ENCODE measurements around the gene MON2. TPM values are rescaled to one million over a fixed set of nuclear protein-coding genes. Genes with fewer than 3 reads are reported as not detected.

MON2 gene
- total RNA-seq, 1 experiment from 2014 or later: 30.1 TPM

- POLR2A ChIA-PET: no interaction called here
- in situ Hi-C loops (cut with HindIII; ENCODE audit: low pct_unique_long_range_greater_than_20kb, low sequenced_read_pairs): no loop called here
Measured at GRCh38 chr12:62530596-62530995, 64.0 kb downstream of the MON2 start.

GRCh38 chr12:62532333-62532732, 65.7 kb downstream of the MON2 start:
- Histone ChIP-seq H3K4me1 (ENCODE audit: control insufficient read depth, insufficient read depth, low read length) (no peaks in the 10 kb centered on the region), H3K4me3 (ENCODE audit: low read depth in 2 of 2, low read length in 2 of 2) (no peak overlapping the region), H3K36me3 (ENCODE audit: control insufficient read depth, insufficient read depth, low read length) (peaks cover 19% of the 10 kb centered on the region), H3K27ac (ENCODE audit: low read length) (no peak overlapping the region), H3K27me3 (ENCODE audit: control insufficient read depth, insufficient read depth, low read length) (no peaks in the 10 kb centered on the region), H3K9me3 (ENCODE audit: control insufficient read depth, insufficient read depth, low read depth, low read length) (no peaks in the 10 kb centered on the region)
- in situ Hi-C loops (cut with HindIII; ENCODE audit: low pct_unique_long_range_greater_than_20kb, low sequenced_read_pairs) (no loop called here), intact Hi-C loops (cut with micrococcal nuclease; ENCODE audit: unreplicated experiment) (no loop called here)
- CTCF ChIA-PET: no interaction called here
- TF ChIP-seq TCF7L2 (IDR thresholded peaks at IDR 0.05; ENCODE audit: low read depth, low read length) (no peak), POLR2AphosphoS5 (IDR thresholded peaks at IDR 0.05; ENCODE audit: low read depth, low read length) (no peak), SIN3A (IDR thresholded peaks at IDR 0.05; ENCODE audit: borderline replicate concordance, insufficient read depth, low read depth, low read length) (no peak), CTCF (IDR thresholded peaks at IDR 0.05) (no peak), REST (IDR thresholded peaks at IDR 0.05; ENCODE audit: insufficient read depth in 1 of 2, low read depth in 2 of 2, low read length in 1 of 2) (no peak)
- BruUV-seq (replicated peaks): no TSS peak
- ATAC-seq (no peak), DNase-seq (ENCODE audit: low read depth, low spot score) (no peak)
- POLR2A ChIA-PET: no interaction called here

More at GRCh38 chr12:62530596-62530995, 64.0 kb downstream of the MON2 start:
- CTCF ChIA-PET: no interaction called here
- Histone ChIP-seq H3K9me3 (ENCODE audit: control insufficient read depth, insufficient read depth, low read depth, low read length) (no peaks in the 10 kb centered on the region), H3K4me1 (ENCODE audit: control insufficient read depth, insufficient read depth, low read length) (no peaks in the 10 kb centered on the region), H3K27ac (ENCODE audit: low read length) (no peak overlapping the region), H3K4me3 (ENCODE audit: low read depth in 2 of 2, low read length in 2 of 2) (no peak overlapping the region), H3K27me3 (ENCODE audit: control insufficient read depth, insufficient read depth, low read length) (no peaks in the 10 kb centered on the region), H3K36me3 (ENCODE audit: control insufficient read depth, insufficient read depth, low read length) (peaks cover 13% of the 10 kb centered on the region)
- DNase-seq (ENCODE audit: low read depth, low spot score) (no peak), ATAC-seq (no peak)
- BruUV-seq (replicated peaks): no TSS peak
- no peak for TF ChIP-seq TCF7L2 (IDR thresholded peaks at IDR 0.05; ENCODE audit: low read depth, low read length)
- TF ChIP-seq REST (IDR thresholded peaks at IDR 0.05; ENCODE audit: insufficient read depth in 1 of 2, low read depth in 2 of 2, low read length in 1 of 2): no peak
- TF ChIP-seq POLR2AphosphoS5 (IDR thresholded peaks at IDR 0.05; ENCODE audit: low read depth, low read length): no peak
- TF ChIP-seq CTCF (IDR thresholded peaks at IDR 0.05): no peak
- no peak for TF ChIP-seq SIN3A (IDR thresholded peaks at IDR 0.05; ENCODE audit: borderline replicate concordance, insufficient read depth, low read depth, low read length)
- intact Hi-C loops (cut with micrococcal nuclease; ENCODE audit: unreplicated experiment): no loop called here
